ENCODE measurements around the gene AP1S1. TPM values are rescaled to one million over a fixed set of nuclear protein-coding genes. Genes with fewer than 3 reads are reported as not detected.

AP1S1 gene
- total RNA-seq, 3 donors from 2014 or later, result 29.6 to 55.7 (median 44.6) TPM

DNA sequence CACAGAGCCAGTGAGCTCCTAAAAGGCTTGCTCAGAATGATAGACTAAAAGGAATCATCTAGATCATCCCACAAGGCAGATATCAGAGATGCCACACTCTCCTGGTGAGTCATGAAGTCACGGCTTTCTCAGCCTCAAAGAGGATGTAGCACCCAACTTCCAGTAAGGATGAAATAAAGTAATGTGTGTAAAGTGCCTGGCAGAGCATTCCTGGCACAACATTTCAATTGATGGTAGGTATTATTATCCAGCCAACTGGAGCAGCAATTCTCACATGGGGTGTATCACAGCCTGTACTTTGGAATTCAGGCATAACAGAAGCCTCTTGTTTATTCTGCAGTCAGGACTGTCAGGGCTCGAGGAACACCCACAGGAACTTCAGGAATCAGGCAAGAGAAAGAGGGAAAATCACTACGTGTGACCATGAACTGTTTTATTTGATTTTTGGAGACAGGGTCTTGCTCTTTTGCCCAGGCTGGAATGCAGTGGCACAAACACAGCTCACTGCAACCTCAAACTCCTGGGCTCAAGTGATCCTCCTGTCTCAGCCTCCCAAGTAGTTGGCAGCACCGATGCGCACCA, 31.1 kb downstream of the AP1S1 start:
- H3K36me3 ChIP-seq, result no peaks in the 10 kb centered on the region
- H3K4me1 ChIP-seq, result no peaks in the 10 kb centered on the region
- intact Hi-C loops (cut with DNase I; ENCODE audit: low total_unique reads), result no loop called here
- no peak overlapping the region for H3K4me3 ChIP-seq
- no peak overlapping the region for H3K27ac ChIP-seq
- no peaks in the 10 kb centered on the region for H3K9me3 ChIP-seq
- no peak for TF ChIP-seq POLR2A (IDR thresholded peaks at IDR 0.05)
- no peak for TF ChIP-seq POLR2AphosphoS5 (IDR thresholded peaks at IDR 0.05)
- TF ChIP-seq, protein P1, sequence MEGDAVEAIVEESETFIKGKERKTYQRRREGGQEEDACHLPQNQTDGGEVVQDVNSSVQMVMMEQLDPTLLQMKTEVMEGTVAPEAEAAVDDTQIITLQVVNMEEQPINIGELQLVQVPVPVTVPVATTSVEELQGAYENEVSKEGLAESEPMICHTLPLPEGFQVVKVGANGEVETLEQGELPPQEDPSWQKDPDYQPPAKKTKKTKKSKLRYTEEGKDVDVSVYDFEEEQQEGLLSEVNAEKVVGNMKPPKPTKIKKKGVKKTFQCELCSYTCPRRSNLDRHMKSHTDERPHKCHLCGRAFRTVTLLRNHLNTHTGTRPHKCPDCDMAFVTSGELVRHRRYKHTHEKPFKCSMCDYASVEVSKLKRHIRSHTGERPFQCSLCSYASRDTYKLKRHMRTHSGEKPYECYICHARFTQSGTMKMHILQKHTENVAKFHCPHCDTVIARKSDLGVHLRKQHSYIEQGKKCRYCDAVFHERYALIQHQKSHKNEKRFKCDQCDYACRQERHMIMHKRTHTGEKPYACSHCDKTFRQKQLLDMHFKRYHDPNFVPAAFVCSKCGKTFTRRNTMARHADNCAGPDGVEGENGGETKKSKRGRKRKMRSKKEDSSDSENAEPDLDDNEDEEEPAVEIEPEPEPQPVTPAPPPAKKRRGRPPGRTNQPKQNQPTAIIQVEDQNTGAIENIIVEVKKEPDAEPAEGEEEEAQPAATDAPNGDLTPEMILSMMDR (IDR thresholded peaks at IDR 0.05), result no peak
- DNase-seq (ENCODE audit: low spot score in 2 of 2), result no peak
- H3K27me3 ChIP-seq, result peaks cover under 1 to 15% of the 10 kb centered on the region in 2 donors

DNA sequence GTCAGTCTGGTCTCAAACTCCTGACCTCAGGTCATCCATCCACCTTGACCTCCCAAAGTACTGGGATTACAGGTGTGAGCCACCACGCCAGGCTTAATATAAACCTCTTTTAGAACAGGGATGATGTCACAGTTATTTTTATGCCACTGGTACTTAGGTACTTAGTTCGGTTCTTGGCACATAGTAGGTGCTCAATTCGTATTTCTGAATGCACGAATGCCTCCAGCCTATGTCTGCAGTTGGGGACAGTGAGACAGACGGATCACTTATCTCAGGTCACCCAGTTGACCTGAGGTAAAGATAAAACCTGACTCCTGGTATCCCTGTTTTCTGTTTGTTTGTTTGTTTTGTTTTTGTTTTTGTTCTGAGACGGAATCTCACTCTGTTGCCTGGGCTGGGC, 31.9 kb downstream of the AP1S1 start:
- Histone ChIP-seq H3K27me3 (peaks cover 0 to 7% of the 10 kb centered on the region in 2 donors), H3K9me3 (no peaks in the 10 kb centered on the region), H3K4me3 (no peak overlapping the region), H3K27ac (no peak overlapping the region), H3K4me1 (no peaks in the 10 kb centered on the region), H3K36me3 (no peaks in the 10 kb centered on the region)
- DNase-seq (ENCODE audit: low spot score in 2 of 2), result no peak
- intact Hi-C loops (cut with DNase I; ENCODE audit: low total_unique reads), result no loop called here
- TF ChIP-seq POLR2AphosphoS5 (IDR thresholded peaks at IDR 0.05) (no peak), POLR2A (IDR thresholded peaks at IDR 0.05) (no peak)
- TF ChIP-seq, protein P1 (IDR thresholded peaks at IDR 0.05), result no peak

- Histone ChIP-seq H3K27me3 (peaks cover 0 to 3% of the 10 kb centered on the region in 2 donors), H3K4me1 (no peaks in the 10 kb centered on the region), H3K36me3 (no peaks in the 10 kb centered on the region), H3K27ac (no peak overlapping the region), H3K9me3 (no peaks in the 10 kb centered on the region), H3K4me3 (no peak overlapping the region)
- intact Hi-C loops (cut with DNase I; ENCODE audit: low total_unique reads), result no loop called here
- no peak for DNase-seq (ENCODE audit: low spot score in 2 of 2)
- TF ChIP-seq, protein P1 (IDR thresholded peaks at IDR 0.05), result no peak
- no peak for TF ChIP-seq POLR2AphosphoS5 (IDR thresholded peaks at IDR 0.05)
- no peak for TF ChIP-seq POLR2A (IDR thresholded peaks at IDR 0.05)
Measured at GRCh38 chr7:101186844-101187428, 32.7 kb downstream of the AP1S1 start.

DNA sequence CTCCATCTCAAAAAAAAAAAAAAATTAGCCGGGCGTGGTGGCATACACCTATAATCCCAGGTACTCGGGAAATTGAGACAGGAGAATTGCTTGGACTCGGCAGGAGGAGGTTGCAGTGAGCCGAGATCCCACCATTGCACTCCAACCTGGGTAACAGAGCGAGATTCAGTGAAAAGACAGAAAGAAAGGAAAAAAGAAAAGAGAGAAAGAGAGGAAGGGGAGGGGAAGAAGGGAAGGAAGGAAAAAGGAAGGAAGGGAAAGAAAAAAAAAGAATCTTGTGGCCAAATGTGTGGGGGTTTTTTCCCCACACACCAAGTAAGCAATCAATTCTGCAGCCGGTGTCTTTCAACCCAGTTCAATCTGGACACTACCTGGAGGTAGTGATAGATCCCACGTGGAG, 34.8 kb downstream of the AP1S1 start:
- no peaks in the 10 kb centered on the region for H3K9me3 ChIP-seq
- H3K27me3 ChIP-seq, result no peaks in the 10 kb centered on the region
- H3K4me3 ChIP-seq, result no peak overlapping the region
- no peaks in the 10 kb centered on the region for H3K4me1 ChIP-seq
- intact Hi-C loops (cut with DNase I; ENCODE audit: low total_unique reads), result no loop called here
- TF ChIP-seq POLR2AphosphoS5 (IDR thresholded peaks at IDR 0.05) (no peak), POLR2A (IDR thresholded peaks at IDR 0.05) (no peak)
- TF ChIP-seq, protein P1 (IDR thresholded peaks at IDR 0.05), result no peak
- no peak for DNase-seq (ENCODE audit: low spot score in 2 of 2)
- no peak overlapping the region for H3K27ac ChIP-seq
- H3K36me3 ChIP-seq, result no peaks in the 10 kb centered on the region

DNA sequence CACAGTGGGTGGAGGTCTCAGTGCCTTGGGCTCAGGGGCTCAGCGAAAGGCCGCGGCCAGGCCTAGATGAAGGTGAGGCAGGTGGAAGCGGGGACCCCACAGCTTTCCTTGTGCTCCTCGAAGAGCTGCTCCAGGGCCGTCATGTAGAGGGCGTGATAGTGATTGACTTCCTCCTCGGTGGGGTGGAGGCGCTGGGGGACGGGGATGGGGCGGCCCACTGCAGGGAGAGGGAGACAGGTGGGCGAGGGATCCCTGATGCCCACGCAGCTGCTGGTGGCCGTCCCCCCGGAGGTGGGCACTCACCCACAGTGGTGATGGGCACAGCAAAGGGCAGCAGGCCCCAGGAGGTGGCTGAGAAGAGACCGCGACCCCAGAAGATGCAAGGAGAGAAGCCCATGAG, 41.6 kb downstream of the AP1S1 start:
- intact Hi-C loops (cut with DNase I; ENCODE audit: low total_unique reads), result no loop called here
- Histone ChIP-seq H3K27me3 (peaks cover 0 to 20% of the 10 kb centered on the region in 2 donors), H3K9me3 (no peaks in the 10 kb centered on the region), H3K36me3 (no peaks in the 10 kb centered on the region), H3K4me3 (no peak overlapping the region), H3K27ac (no peak overlapping the region), H3K4me1 (no peaks in the 10 kb centered on the region)
- no peak for TF ChIP-seq POLR2A (IDR thresholded peaks at IDR 0.05)
- TF ChIP-seq POLR2AphosphoS5 (IDR thresholded peaks at IDR 0.05), result no peak
- TF ChIP-seq, protein P1 (IDR thresholded peaks at IDR 0.05), result no peak
- no peak for DNase-seq (ENCODE audit: low spot score in 2 of 2)

Data from breast epithelium (tissue), 4 donors.